CD4-positive, alpha-beta T cell treated with Interleukin-2 at 100 ng/mL for 4 hours (primary cell): ENCODE measurements around the gene JHY.

Source experiments
- DNase-seq: peaks from one replicate; pipeline ENCODE4 v3.0.0-alpha.2; 2020; ENCODE audit warnings: low spot score

JHY gene

DNA sequence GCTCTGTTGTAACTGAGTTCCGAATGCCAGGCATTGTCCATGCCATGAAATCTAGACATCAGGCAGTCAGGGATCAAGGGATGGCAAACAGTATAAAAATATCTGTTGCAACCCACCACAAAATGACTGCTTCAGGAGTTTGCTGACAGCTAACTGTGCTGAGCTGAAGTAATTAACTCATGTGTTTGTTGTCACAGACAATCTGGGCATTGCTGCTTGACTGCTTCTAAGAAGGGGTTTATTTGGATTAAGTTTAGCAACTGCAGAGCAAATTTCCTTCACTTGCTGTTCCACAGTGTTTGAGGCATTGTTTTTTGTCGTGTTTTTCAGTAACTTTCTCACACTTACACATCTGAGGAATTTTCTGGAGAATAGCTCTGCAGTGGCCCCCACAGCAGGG lies 68.7 kb downstream of the JHY start:
- DNase-seq = no peak

DNA sequence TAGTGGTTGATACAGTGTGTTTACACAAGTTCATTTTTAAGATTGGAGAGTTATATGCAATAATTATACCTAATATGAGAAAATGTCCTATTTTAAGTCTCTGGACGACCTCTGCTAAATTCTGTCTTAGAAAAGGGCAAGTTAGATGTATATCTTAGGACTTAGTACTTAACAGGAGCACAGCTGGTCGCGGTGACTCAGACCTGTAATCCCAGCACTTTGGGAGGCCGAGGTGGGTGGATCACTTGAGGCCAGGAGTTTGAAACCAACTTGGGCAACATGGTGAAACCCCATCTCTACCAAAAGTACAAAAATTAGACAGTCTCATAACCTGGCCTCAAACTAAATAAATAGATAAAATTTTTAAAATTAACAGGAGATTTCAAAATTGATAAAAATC lies 71.9 kb downstream of the JHY start:
- no peak for DNase-seq

GRCh38 chr11:122963961-122964360 lies 81.4 kb downstream of the JHY start:
- DNase-seq = no peak

- no peak for DNase-seq
Observed at GRCh38 chr11:122976061-122976733, 93.6 kb downstream of the JHY start.

- no peak for DNase-seq
Observed at GRCh38 chr11:122976734-122977469, 94.3 kb downstream of the JHY start.

GRCh38 chr11:122977470-122978298 lies 95.1 kb downstream of the JHY start:
- no peak for DNase-seq

DNA sequence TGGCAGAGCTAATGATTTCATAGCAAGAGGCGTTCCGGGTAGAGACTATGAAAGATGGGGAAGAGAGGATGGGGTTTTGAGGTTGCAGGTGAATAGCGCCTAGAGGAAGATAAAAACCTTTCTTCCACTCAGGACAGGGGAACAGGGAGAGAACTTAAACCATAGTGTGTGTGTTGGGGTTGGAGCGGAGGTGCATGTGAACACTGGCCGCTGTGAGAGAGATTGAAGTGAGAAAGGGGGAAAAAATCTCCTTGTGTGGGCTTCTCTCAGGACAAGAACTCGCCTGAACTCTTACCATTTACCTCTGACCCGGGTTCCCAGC lies 95.7 kb downstream of the JHY start:
- DNase-seq = no peak

DNA sequence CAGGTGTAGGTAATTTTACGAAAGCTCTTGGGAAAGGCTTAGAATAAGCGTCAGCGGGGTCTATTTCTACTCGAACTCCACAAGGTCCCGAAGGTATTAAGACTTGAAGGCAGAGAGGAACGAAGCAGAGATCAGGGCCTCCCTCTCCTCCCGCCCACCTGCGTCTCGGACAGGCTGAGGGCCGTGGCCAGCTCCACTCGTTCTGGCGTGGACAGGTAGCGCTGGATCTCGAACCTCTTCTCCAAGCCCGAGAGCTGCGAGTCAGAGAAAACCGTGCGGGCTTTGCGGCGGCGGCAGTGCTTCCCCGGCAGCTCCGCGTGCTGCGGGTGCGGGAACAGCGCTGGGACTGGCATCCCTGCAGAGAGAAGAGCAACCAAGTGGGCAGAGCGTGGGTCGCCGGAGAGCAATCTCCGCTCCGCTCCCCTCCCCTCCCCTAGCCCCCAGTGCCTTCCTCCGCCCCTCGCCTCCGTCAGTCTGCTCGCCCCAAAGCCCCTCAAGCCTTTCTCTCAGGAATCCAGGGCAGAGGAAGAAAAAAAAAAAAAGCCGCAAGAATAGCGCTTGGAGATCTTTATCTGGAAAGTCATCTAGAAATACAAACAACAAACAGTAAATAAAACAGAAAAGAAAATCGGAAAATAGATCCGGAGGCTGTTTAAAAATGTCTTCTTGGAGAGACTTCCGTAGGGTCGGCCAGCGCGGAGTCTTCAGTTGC lies 96.7 kb downstream of the JHY start:
- DNase-seq = no peak

- no peak for DNase-seq
Observed at GRCh38 chr11:122979815-122980595, 97.4 kb downstream of the JHY start.

GRCh38 chr11:122981388-122982264 lies 99.1 kb downstream of the JHY start, which contains the start of gene BSX:
BSX (minus strand) TSS chr11:122981834; CDS start chr11:122981671, 163 bp downstream.
- peak; percentile 30 for DNase-seq

DNA sequence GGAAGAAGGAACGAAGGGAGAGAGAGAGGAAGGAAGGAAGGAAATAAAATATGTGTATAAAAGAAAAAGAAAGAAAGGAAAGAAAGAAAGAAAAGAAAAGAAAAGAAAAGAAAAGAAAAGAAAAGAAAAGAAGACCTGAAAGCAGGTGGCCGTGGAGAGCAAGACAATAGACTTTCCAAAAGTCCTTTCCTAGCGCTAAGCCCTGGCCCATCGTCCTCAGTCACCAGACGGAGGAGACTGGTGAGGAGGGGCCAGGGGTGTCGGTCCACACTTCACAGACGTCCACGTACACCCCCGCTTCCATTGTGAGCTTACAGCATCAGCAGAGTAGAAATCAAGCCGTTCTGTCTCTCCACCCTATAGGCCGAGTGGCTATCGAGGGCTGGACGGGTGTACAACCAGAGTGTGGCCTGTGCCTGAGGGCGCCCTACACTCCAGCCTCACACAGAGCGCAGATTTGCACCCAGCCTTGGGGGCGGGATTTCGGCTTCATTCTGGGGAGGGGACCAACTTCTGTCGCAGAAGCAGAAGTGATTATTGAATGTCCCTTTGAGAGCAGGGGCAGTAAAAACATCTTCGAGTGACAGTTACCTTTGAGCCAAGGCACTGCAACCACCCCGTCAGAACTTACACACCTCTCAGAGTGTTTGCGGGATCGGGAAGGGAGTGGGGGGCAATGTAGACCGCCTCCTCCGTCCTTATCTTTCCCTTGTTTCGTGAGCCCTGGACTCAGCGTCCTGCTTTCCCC lies 101.1 kb downstream of the JHY start:
- no peak for DNase-seq

- no peak for DNase-seq
Observed at GRCh38 chr11:122984186-122985011, 101.8 kb downstream of the JHY start.

DNA sequence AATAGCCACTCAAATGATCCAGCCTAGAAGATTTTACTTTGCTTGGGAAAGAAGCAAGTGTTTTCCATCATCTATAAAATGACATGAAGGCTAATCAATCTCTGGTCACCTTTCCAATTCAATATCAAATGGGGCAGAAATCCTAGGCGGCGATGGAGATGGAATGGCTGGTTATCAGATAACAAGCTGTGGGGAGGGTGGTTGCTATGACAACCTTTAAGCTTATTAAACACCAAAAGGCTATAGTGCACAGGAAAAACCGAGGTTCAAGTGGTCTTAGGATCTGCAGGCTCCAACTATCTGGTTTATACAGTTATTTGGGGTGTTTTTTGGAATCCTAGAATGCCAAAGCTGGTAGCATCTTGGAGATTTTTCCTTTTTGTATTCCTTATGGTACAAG lies 113.0 kb downstream of the JHY start:
- no peak for DNase-seq

DNA sequence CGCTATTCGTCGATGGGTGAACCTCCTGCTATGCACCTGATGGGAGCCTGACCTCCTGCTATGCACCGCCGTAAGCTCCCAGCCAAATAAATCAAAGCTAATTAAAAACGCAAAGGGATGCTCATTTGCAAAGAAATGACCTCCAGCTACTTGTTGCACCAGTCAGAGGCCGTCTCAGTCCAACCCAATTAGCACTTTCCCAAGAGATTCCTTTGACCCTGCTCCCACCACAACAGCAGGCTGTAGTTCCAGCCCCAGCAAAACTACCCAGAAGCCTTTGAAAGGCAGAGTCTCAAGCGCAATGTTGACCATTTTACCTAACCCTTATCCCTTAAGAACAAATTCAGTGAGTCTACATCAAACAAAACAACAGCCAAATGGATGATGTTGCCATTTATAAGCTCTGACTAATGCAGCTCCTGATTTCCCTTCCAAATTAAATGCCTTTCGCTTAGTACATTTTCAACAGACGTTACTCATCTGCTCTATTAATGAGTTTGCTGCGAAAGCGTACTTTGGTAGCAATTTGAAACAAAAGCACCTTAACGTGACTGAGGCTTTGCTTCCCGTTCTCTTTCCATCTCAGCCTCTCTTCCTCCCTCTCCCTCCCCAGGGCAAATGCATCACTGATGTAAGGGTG lies 116.3 kb downstream of the JHY start:
- DNase-seq = no peak

DNA sequence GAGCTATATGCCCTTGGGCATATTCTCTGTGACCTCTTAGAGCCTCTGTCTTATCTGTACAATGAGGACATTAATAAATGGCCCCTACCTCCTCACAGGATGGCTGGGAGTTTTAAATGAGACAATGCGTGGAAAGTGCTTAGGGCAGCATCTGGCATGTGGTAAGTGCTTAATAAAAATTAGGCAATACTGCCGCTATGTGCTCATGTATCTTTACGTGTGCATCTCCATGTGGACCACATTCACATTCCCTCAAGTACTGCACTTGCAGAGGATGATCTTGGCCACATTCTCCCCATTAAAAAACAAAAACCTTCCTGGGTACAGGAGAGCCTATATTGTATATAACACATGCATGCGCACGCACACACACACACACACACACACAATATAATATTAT lies 118.2 kb downstream of the JHY start:
- DNase-seq = no peak

GRCh38 chr11:123006860-123007542 lies 124.4 kb downstream of the JHY start:
- no peak for DNase-seq
